WI38 (cell line): ENCODE data around the gene PAX2.
"Not testable (repeated sequence)": the region's sequence is repeated elsewhere in the genome, so short reads cannot be mapped to it uniquely, and the experiment has no call there.

Source experiments
- H3K4me3 ChIP-seq: 2 replicates; pipeline ENCODE4 v1.5.1; 2011; ENCODE audit warnings: low read depth, mild to moderate bottlenecking, control low read depth, low read length
- CTCF ChIP-seq: IDR thresholded peaks from 2 replicates; pipeline ENCODE4 v1.5.1; 2012; ENCODE audit warnings: low read depth, mild to moderate bottlenecking, control low read depth, low read length

The PAX2 gene

GRCh38 chr10:100744987-100745881, at the start of gene PAX2:
PAX2 (plus strand) TSS chr10:100745582; CDS start chr10:100746261, 679 bp downstream.
- H3K4me3 ChIP-seq = no peak within 1 kb of the TSS
- TF ChIP-seq CTCF = no peak

- TF ChIP-seq CTCF = no peak
- H3K4me3 ChIP-seq = no peak overlapping the region
These were observed 48.9 kb upstream of the PAX2 start for GRCh38 chr10:100696477-100696901.

GRCh38 chr10:100697070-100697469, 48.3 kb upstream of the PAX2 start:
- no peak for TF ChIP-seq CTCF
- H3K4me3 ChIP-seq = no peak overlapping the region

- no peak overlapping the region for H3K4me3 ChIP-seq
- no peak for TF ChIP-seq CTCF
These were observed 47.8 kb upstream of the PAX2 start for GRCh38 chr10:100697631-100698030.

GRCh38 chr10:100701704-100702103, 43.7 kb upstream of the PAX2 start:
- not testable (repeated sequence) for H3K4me3 ChIP-seq

- TF ChIP-seq CTCF = no peak
- H3K4me3 ChIP-seq = no peak overlapping the region
These were observed 40.2 kb upstream of the PAX2 start for GRCh38 chr10:100705139-100705538.

GRCh38 chr10:100707261-100707848, 38.0 kb upstream of the PAX2 start:
- no peak for TF ChIP-seq CTCF

More at GRCh38 chr10:100707261-100707848, 38.0 kb upstream of the PAX2 start:
- H3K4me3 ChIP-seq = no peak overlapping the region
